H1 (cell line): Measurements from ENCODE around the gene HBB. TPM values are rescaled to one million over a fixed set of nuclear protein-coding genes. Genes with fewer than 3 reads are reported as not detected.

Experiments used
- CTCF ChIA-PET: fragments of 300-600 bp; sonication (Branson Sonifier 250); formaldehyde crosslinking; loops from one replicate; lab custom pipeline; 2021; ENCODE audit not compliant: partially characterized antibody; lab: Charles Lee
- POLR2A ChIA-PET: fragments of 300-600 bp; sonication (Branson Sonifier 250); formaldehyde crosslinking; loops from one replicate; lab custom pipeline; 2021; ENCODE audit warnings: inconsistent platforms; ENCODE audit not compliant: partially characterized antibody; lab: Charles Lee
- DNase-seq, 2 experiments: peaks; one replicate each; pipeline versions ENCODE4 v3.0.0 to v3.0.0-alpha.2; 2010 to 2022; ENCODE audit warnings: low spot score in 2 of 2, low read depth in 1 of 2, mixed read lengths in 1 of 2
- FAIRE-seq: peaks from 2 replicates; lab custom pipeline; 2011; peaks lifted over from hg19 to GRCh38; lab: Jason Lieb, UNC
- H2AFZ ChIP-seq: 2 replicates; pipeline ENCODE4 v1.8.1; 2012; ENCODE audit warnings: low read length, inconsistent platforms
- H2AK5ac ChIP-seq: 2 replicates; pipeline ENCODE4 v1.6.1; 2013; ENCODE audit warnings: low read depth, low read length
- H2BK120ac ChIP-seq: replicated peaks from 2 replicates; pipeline ENCODE3; 2013; ENCODE audit warnings: low read depth, low read length, inconsistent platforms
- H2BK12ac ChIP-seq: 2 replicates; pipeline ENCODE4 v1.6.1; 2013; ENCODE audit warnings: low read depth, low read length
- H2BK15ac ChIP-seq: 2 replicates; pipeline ENCODE4 v1.6.1; 2013; ENCODE audit warnings: low read length
- H2BK20ac ChIP-seq: 2 replicates; pipeline ENCODE4 v1.6.1; 2013; ENCODE audit warnings: low read length
- H2BK5ac ChIP-seq: 2 replicates; pipeline ENCODE4 v1.6.1; 2013; ENCODE audit warnings: low read depth, low read length
- H3K14ac ChIP-seq: 2 replicates; pipeline ENCODE4 v1.6.1; 2013; ENCODE audit warnings: inconsistent platforms; ENCODE audit not compliant: insufficient read length
- H3K18ac ChIP-seq: 2 replicates; pipeline ENCODE4 v1.6.1; 2013; ENCODE audit warnings: low read length; ENCODE audit errors: extremely low read depth
- H3K23ac ChIP-seq: 2 replicates; pipeline ENCODE4 v1.6.1; 2013; ENCODE audit warnings: inconsistent platforms; ENCODE audit not compliant: insufficient read length
- H3K23me2 ChIP-seq: 2 replicates; pipeline ENCODE4 v1.6.1; 2013; ENCODE audit warnings: low read depth, low read length
- H3K27ac ChIP-seq: 2 replicates; pipeline ENCODE4 v1.6.1; 2011; ENCODE audit warnings: low read depth, low read length, inconsistent platforms
- H3K27me3 ChIP-seq, 4 experiments: replicated peaks in 1 of 4; 1 replicate in 1 of 4; 2 replicates in 3 of 4; pipeline versions ENCODE4 v1.6.1 to v1.8.1; 2011 to 2013; ENCODE audit warnings: low read length in 3 of 4, mild to moderate bottlenecking in 3 of 4, inconsistent platforms in 2 of 4, mixed read lengths in 2 of 4, moderate library complexity in 1 of 4; ENCODE audit not compliant: control insufficient read depth in 3 of 4, insufficient read depth in 3 of 4; ENCODE audit errors: extremely low read depth in 1 of 4
- H3K36me3 ChIP-seq, 4 experiments: 2 replicates each; pipeline versions ENCODE4 v1.6.1 to v1.8.1; 2011 to 2013; ENCODE audit warnings: mild to moderate bottlenecking in 4 of 4, low read length in 3 of 4, moderate library complexity in 2 of 4, control low read depth in 1 of 4, inconsistent platforms in 1 of 4; ENCODE audit not compliant: insufficient read depth in 4 of 4, control insufficient read depth in 2 of 4
- H3K4ac ChIP-seq: replicated peaks from 2 replicates; pipeline ENCODE3; 2013; ENCODE audit warnings: low read length, low read depth, mixed read lengths, inconsistent platforms; ENCODE audit not compliant: insufficient read length
- H3K4me1 ChIP-seq, 4 experiments: replicated peaks in 1 of 4; 1 replicate in 1 of 4; 2 replicates in 3 of 4; pipeline versions ENCODE4 v1.6.1 to v1.8.1; 2011 to 2013; ENCODE audit warnings: low read length in 3 of 4, inconsistent platforms in 2 of 4, mixed read lengths in 1 of 4; ENCODE audit not compliant: insufficient read depth in 4 of 4, control insufficient read depth in 3 of 4
- H3K4me2 ChIP-seq, 2 experiments: 2 replicates each; pipeline versions ENCODE4 v1.6.1 to v1.8.1; 2011 to 2013; ENCODE audit warnings: low read depth in 2 of 2, low read length in 2 of 2, control low read depth in 1 of 2, inconsistent platforms in 1 of 2, mild to moderate bottlenecking in 1 of 2; ENCODE audit not compliant: insufficient read depth in 1 of 2
- H3K4me3 ChIP-seq, 4 experiments: fragments of 200-600, 300-600 bp in 1 of 4; sonication (generic), shearing (Covaris generic), sonication (Bioruptor Twin) in 1 of 4; 2 replicates each; pipeline versions ENCODE4 v1.5.1 to v1.8.1; 2011 to 2016; ENCODE audit warnings: low read length in 4 of 4, low read depth in 3 of 4, control low read depth in 2 of 4, inconsistent platforms in 2 of 4, mild to moderate bottlenecking in 2 of 4, mixed read lengths in 1 of 4, moderate library complexity in 1 of 4; ENCODE audit not compliant: insufficient read depth in 2 of 4; ENCODE audit errors: extremely low read depth in 1 of 4
- H3K56ac ChIP-seq: replicated peaks from 2 replicates; pipeline ENCODE3; 2013; ENCODE audit warnings: low read depth, mild to moderate bottlenecking, mixed read lengths, low read length, inconsistent platforms; ENCODE audit not compliant: insufficient read length
- H3K79me1 ChIP-seq: 2 replicates; pipeline ENCODE4 v1.6.1; 2013; ENCODE audit warnings: low read depth, low read length, control low read depth
- H3K79me2 ChIP-seq, 2 experiments: 2 replicates each; pipeline versions ENCODE4 v1.6.1 to v1.8.1; 2012 to 2013; ENCODE audit warnings: low read length in 2 of 2, mild to moderate bottlenecking in 2 of 2, inconsistent platforms in 1 of 2; ENCODE audit not compliant: insufficient read depth in 2 of 2, control insufficient read depth in 1 of 2
- H3K9ac ChIP-seq, 4 experiments: replicated peaks in 1 of 4; 1 replicate in 1 of 4; 2 replicates in 3 of 4; pipeline versions ENCODE4 v1.6.1 to v1.8.1; 2011 to 2013; ENCODE audit warnings: low read depth in 3 of 4, low read length in 3 of 4, control low read depth in 2 of 4, mild to moderate bottlenecking in 2 of 4, moderate library complexity in 2 of 4, inconsistent platforms in 1 of 4; ENCODE audit errors: extremely low read depth in 1 of 4
- H3K9me3 ChIP-seq, 2 experiments: 2 replicates each; pipeline versions ENCODE4 v1.6.1 to v1.8.1; 2012 to 2013; ENCODE audit warnings: mild to moderate bottlenecking in 2 of 2, moderate library complexity in 2 of 2, control low read depth in 1 of 2, inconsistent platforms in 1 of 2, low read depth in 1 of 2, low read length in 1 of 2, mixed read lengths in 1 of 2; ENCODE audit not compliant: insufficient read depth in 2 of 2
- H4K20me1 ChIP-seq, 2 experiments: replicated peaks in 1 of 2; 2 replicates each; pipeline versions ENCODE3 to v1.8.1; 2011 to 2013; ENCODE audit warnings: inconsistent platforms in 2 of 2, low read length in 2 of 2, mild to moderate bottlenecking in 1 of 2; ENCODE audit not compliant: insufficient read depth in 2 of 2, control insufficient read depth in 1 of 2
- H4K5ac ChIP-seq: 2 replicates; pipeline ENCODE4 v1.6.1; 2013; ENCODE audit warnings: low read length, low read depth, mixed read lengths, inconsistent platforms; ENCODE audit not compliant: insufficient read length
- H4K8ac ChIP-seq: 2 replicates; pipeline ENCODE4 v1.8.0; 2013; ENCODE audit warnings: mild to moderate bottlenecking, moderate library complexity, low read length, inconsistent platforms; ENCODE audit not compliant: insufficient read depth; ENCODE audit errors: extremely low read depth
- H4K91ac ChIP-seq: replicated peaks from 2 replicates; pipeline ENCODE3; 2013; ENCODE audit warnings: low read length, mixed read lengths, inconsistent platforms; ENCODE audit not compliant: insufficient read length
- BCL11A ChIP-seq, 2 experiments: IDR thresholded peaks; one replicate each; pipeline ENCODE4 v1.6.1; 2011; ENCODE audit warnings: low read depth in 2 of 2, low read length in 2 of 2, mild to moderate bottlenecking in 2 of 2
- BRCA1 ChIP-seq: IDR thresholded peaks from 2 replicates; pipeline ENCODE4 v1.6.1; 2012; ENCODE audit warnings: low read depth, low read length, improper control_type of control experiment
- CHD1 ChIP-seq: IDR thresholded peaks from 2 replicates; pipeline ENCODE4 v1.6.1; 2012; ENCODE audit warnings: low read depth, low read length, improper control_type of control experiment
- CTBP2 ChIP-seq: IDR thresholded peaks from 2 replicates; pipeline ENCODE4 v1.7.0; 2011; ENCODE audit warnings: borderline replicate concordance, mild to moderate bottlenecking, moderate library complexity, mixed read lengths, low read length; ENCODE audit not compliant: insufficient read depth, insufficient read length
- EGR1 ChIP-seq: IDR thresholded peaks from 2 replicates; pipeline ENCODE4 v1.6.1; 2011; ENCODE audit warnings: low read depth, low read length, borderline replicate concordance
- NANOG ChIP-seq: IDR thresholded peaks from 2 replicates; pipeline ENCODE4 v1.6.1; 2011; ENCODE audit warnings: low read length, low read depth, mild to moderate bottlenecking, inconsistent platforms; ENCODE audit not compliant: insufficient read depth, poor library complexity, severe bottlenecking
- NRF1 ChIP-seq: IDR thresholded peaks from 2 replicates; pipeline ENCODE4 v1.6.1; 2011; ENCODE audit warnings: mild to moderate bottlenecking, low read depth, low read length, improper control_type of control experiment
- POU5F1 ChIP-seq: IDR thresholded peaks from 2 replicates; pipeline ENCODE4 v1.6.1; 2011; ENCODE audit warnings: low read depth, mild to moderate bottlenecking, low read length, moderate library complexity
- RBBP5 ChIP-seq: IDR thresholded peaks from 2 replicates; pipeline ENCODE4 v1.7.1; 2012; ENCODE audit warnings: low read depth, mild to moderate bottlenecking, inconsistent platforms, low read length, moderate library complexity, borderline replicate concordance
- RXRA ChIP-seq: IDR thresholded peaks from 2 replicates; pipeline ENCODE4 v1.6.1; 2011; ENCODE audit warnings: low read depth, mild to moderate bottlenecking, low read length, moderate library complexity; ENCODE audit not compliant: insufficient read depth
- SIN3A ChIP-seq, 2 experiments: IDR thresholded peaks in 1 of 2; conservative IDR thresholded peaks in 1 of 2; 2 replicates each; pipeline ENCODE4 v1.6.1; 2011 to 2012; ENCODE audit warnings: low read length in 2 of 2, improper control_type of control experiment in 1 of 2, low read depth in 1 of 2, mild to moderate bottlenecking in 1 of 2
- SIX5 ChIP-seq: IDR thresholded peaks from 2 replicates; pipeline ENCODE4 v1.6.1; 2011; ENCODE audit warnings: mild to moderate bottlenecking, low read depth, low read length
- SP2 ChIP-seq: IDR thresholded peaks from 2 replicates; pipeline ENCODE4 v1.6.1; 2012; ENCODE audit warnings: mild to moderate bottlenecking, low read length, inconsistent platforms
- SUZ12 ChIP-seq: fragments of 200-600 bp; sonication (generic); IDR thresholded peaks from 2 replicates; pipeline ENCODE4 v1.6.1; 2012; ENCODE audit warnings: mild to moderate bottlenecking, inconsistent platforms, low read length, moderate library complexity, mixed read lengths
- WGBS, 2 experiments: shearing (Covaris generic) in 1 of 2; methylation state at CpG; one replicate each; pipeline versions ENCODE4 v1.1.6 to v1.1.7; 2013 to 2015; ENCODE audit warnings: low lambda C conversion rate in 2 of 2, mixed read lengths in 2 of 2, inconsistent platforms in 1 of 2, low coverage in 1 of 2, missing lambda C conversion rate in 1 of 2; ENCODE audit not compliant: insufficient replicate concordance in 2 of 2, insufficient coverage in 1 of 2, insufficient read length in 1 of 2; ENCODE audit errors: extremely low coverage in 1 of 2, missing lambda C conversion rate in 1 of 2; 5-methylcytosine and 5-hydroxymethylcytosine counted together
- polyA plus RNA-seq, 7 experiments: library from polyadenylated mRNA; depleted of rRNA in 3 of 7; stranded (reverse) in 5 of 7; unstranded in 2 of 7; fragments of >200 nt in 5 of 7; fragments of 200-250 nt in 2 of 7; gene quantifications; 1 replicate in 5 of 7; 2 replicates in 1 of 7; 4 replicates in 1 of 7; pipeline versions ENCODE4 v1.2.1 to v1.2.3, GENCODE V29; 2011 to 2013; ENCODE audit warnings: missing spikeins in 2 of 7, mixed read lengths in 2 of 7
- total RNA-seq: library from RNA; stranded (reverse); fragmentation: NEBNext Ultra II Directional; extraction: Animal tissue kit (Norgen Biotek cat#: 25700); gene quantifications from 2 replicates; pipeline ENCODE4 v1.2.1, GENCODE V29; 2021

Gene HBB
- total and polyA plus RNA-seq, 2 of the 8 experiments (the other 6 are each of a cell fraction or from before 2014, with no cell fraction given): not detected

GRCh38 chr11:5237420-5237819, 10.5 kb upstream of the HBB start:
- H2AFZ ChIP-seq: no peak overlapping the region
- no peak overlapping the region for H3K23ac ChIP-seq
- H3K79me1 ChIP-seq: no peaks in the 10 kb centered on the region
- H3K27ac ChIP-seq: no peak overlapping the region
- H3K79me2 ChIP-seq: no peaks in the 10 kb centered on the region
- H3K18ac ChIP-seq: no peak overlapping the region
- no peak overlapping the region for H3K4me2 ChIP-seq
- H3K14ac ChIP-seq: no peak overlapping the region
- H2AK5ac ChIP-seq: no peak overlapping the region
- H4K20me1 ChIP-seq: no peaks in the 10 kb centered on the region
- no peaks in the 10 kb centered on the region; the same call in 1 of the 2 replicates for H3K23me2 ChIP-seq
- H3K4me1 ChIP-seq: no peaks in the 10 kb centered on the region
- ChIA-PET CTCF (no interaction called here), POLR2A (no interaction called here)
- H4K8ac ChIP-seq: no peak overlapping the region
- H2BK5ac ChIP-seq: no peak overlapping the region
- 97% methylated on average over 2 of the region's 2 CpGs; no CpG with 5 or more reads in 1 of the 2 experiments for WGBS, 2 experiments
- no peak overlapping the region for H3K56ac ChIP-seq
- no peak overlapping the region for H2BK12ac ChIP-seq
- H3K4me3 ChIP-seq: no peak overlapping the region
- H2BK120ac ChIP-seq: no peak overlapping the region
- no peaks in the 10 kb centered on the region for H3K9me3 ChIP-seq
- FAIRE-seq (no peak), DNase-seq (no peak)
- no peaks in the 10 kb centered on the region for H3K27me3 ChIP-seq
- no peak overlapping the region for H2BK15ac ChIP-seq
- H3K4ac ChIP-seq: no peak overlapping the region
- H4K91ac ChIP-seq: no peak overlapping the region
- no peak overlapping the region for H3K9ac ChIP-seq
- no peak overlapping the region for H4K5ac ChIP-seq
- no peaks in the 10 kb centered on the region for H3K36me3 ChIP-seq
- no peak overlapping the region for H2BK20ac ChIP-seq
- TF ChIP-seq CHD1 (no peak), CTBP2 (no peak), RXRA (no peak), RBBP5 (no peak), EGR1 (no peak), SUZ12 (no peak), BRCA1 (no peak), BCL11A (IDR thresholded peaks at IDR 0.05; ENCODE audit: low read depth in 2 of 2, low read length in 2 of 2) (no peak), NRF1 (no peak), POU5F1 (no peak), NANOG (no peak), SP2 (no peak), SIX5 (no peak), SIN3A (conservative IDR thresholded peaks at IDR 0.05 in 1 of 2, IDR thresholded peaks at IDR 0.05 in 1 of 2; ENCODE audit: low read depth in 1 of 2, low read length in 2 of 2) (no peak)
